Measurements from ENCODE around the gene SFT2D3. TPM values are rescaled to one million over a fixed set of nuclear protein-coding genes. Genes with fewer than 3 reads are reported as not detected.
A peak's percentile ranks its signal among the peaks of the same experiment; 100 is the strongest.

SFT2D3 gene
- total RNA-seq, 1 donor from 2014 or later: 2.9 TPM

DNA sequence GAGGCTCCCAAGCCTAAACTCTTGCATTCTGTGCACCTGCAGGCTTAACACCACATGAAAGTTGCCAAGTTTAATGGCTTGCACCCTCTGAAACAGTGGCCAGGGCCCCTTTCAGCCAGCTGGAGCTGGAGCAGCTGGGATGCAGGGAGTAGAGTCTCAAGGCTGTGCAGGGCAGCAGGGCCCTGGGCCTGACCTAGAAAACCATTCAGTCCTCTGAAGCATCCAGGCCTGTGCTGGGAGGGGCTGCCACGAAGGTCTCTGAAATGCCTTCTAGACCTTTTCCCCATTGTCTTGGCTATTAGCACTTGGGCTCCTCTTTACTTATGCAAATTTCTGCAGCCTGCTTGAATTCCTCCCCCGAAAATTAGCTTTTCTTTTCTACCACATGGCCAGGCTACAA is 10.6 kb upstream of the SFT2D3 start:
- no peak for DNase-seq
- intact Hi-C loops (cut with micrococcal nuclease): no loop called here
- Histone ChIP-seq H3K27me3 (ENCODE audit: low read depth) (no peaks in the 10 kb centered on the region), H3K27ac (replicated peaks) (no peak overlapping the region), H3K9me3 (replicated peaks) (peaks cover 22% of the 10 kb centered on the region), H3K4me3 (no peak overlapping the region), H3K36me3 (no peaks in the 10 kb centered on the region), H3K4me1 (peaks cover 7% of the 10 kb centered on the region)
- TF ChIP-seq, protein P1, sequence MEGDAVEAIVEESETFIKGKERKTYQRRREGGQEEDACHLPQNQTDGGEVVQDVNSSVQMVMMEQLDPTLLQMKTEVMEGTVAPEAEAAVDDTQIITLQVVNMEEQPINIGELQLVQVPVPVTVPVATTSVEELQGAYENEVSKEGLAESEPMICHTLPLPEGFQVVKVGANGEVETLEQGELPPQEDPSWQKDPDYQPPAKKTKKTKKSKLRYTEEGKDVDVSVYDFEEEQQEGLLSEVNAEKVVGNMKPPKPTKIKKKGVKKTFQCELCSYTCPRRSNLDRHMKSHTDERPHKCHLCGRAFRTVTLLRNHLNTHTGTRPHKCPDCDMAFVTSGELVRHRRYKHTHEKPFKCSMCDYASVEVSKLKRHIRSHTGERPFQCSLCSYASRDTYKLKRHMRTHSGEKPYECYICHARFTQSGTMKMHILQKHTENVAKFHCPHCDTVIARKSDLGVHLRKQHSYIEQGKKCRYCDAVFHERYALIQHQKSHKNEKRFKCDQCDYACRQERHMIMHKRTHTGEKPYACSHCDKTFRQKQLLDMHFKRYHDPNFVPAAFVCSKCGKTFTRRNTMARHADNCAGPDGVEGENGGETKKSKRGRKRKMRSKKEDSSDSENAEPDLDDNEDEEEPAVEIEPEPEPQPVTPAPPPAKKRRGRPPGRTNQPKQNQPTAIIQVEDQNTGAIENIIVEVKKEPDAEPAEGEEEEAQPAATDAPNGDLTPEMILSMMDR (IDR thresholded peaks at IDR 0.05; ENCODE audit: borderline replicate concordance): no peak

GRCh38 chr2:127694986-127695385 is 6.3 kb upstream of the SFT2D3 start:
- Histone ChIP-seq H3K9me3 (replicated peaks) (peaks cover 15% of the 10 kb centered on the region), H3K27me3 (ENCODE audit: low read depth) (no peaks in the 10 kb centered on the region), H3K36me3 (no peaks in the 10 kb centered on the region), H3K4me3 (peak overlapping the region; percentile 61), H3K27ac (replicated peaks) (no peak overlapping the region), H3K4me1 (peaks cover 9% of the 10 kb centered on the region)
- TF ChIP-seq, protein P1 (IDR thresholded peaks at IDR 0.05; ENCODE audit: borderline replicate concordance): no peak
- DNase-seq: no peak
- intact Hi-C loops (cut with micrococcal nuclease): no loop called here

DNA sequence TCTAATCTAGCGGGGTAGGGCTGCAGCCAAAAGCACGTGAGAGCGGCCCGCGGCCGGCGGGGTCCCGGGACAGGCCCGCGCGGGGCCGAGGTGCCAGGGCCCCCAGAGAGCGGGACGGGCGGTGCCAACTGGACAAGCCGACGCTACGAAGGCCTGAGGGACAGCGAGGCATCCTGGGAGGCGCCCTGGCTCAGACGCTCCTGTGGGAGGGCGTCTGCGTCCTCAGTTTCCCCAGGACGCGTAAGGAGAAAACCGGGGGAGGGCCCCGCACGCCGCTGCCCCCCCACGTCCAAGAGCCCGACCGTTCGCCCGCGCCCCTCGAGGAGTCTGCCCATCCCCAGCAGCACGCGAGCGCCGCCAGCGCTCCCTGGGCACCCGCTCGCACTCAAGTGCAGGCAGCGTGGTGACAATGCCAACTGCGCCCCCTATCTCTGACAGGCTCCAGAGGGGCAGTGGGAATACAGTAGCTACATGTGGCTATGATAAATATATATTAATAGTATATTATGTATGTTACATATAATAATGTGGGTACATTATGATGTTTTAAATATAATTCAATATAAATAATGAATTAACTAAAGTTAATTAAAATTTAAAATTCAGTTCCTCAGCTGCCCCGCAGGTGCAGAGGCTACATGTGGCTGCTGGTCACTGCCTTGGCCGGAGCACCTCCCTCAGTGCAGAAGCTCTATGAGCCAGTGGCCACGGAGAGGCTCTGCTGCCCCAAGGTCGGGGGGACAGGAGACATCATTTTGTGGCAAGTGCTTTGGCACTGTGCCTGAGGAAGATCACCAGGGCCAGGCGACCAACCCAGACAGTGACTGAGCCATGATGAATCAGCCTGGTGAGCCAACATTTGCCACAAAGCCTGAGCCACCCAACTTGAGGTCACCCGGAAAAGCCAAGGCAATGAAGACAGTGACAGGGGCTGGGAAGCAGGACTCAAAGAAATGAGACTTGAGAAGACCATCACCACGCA is 5.5 kb upstream of the SFT2D3 start:
- no peak for DNase-seq

DNA sequence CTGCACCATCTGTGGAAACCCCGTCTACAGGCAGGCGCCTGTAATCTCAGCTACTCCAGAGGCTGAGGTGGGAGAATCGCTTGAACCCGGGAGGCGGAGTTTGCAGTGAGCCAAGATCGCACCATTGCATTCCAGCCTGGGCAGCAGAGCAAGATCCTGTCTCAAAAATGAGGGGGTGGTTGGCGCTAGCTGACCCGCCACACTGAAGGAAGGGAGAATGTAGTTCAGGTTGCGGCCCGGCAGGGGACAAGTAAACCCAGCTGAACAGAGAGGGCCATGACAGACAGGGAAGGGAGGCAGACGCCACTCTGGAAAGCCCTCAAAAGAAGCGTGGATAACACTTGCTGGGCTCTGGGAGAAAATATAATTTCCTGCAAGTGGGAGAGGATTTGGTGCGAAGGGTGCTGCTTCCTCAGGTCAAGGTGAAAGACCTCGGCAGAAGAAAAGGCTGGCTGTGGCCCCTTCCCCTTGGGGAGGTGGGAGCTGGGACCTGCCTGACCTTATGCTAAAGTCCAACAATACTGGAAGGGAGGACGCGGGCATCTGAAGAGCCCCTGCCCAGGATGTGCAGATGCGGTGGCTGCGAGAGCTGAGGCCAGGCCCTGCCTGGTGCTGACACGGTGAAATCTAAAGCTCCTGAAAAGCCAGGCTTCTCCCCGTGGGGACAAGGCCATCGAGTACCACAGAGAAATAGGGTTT is 3.7 kb upstream of the SFT2D3 start:
- H3K27me3 ChIP-seq (ENCODE audit: low read depth): no peaks in the 10 kb centered on the region
- no peaks in the 10 kb centered on the region for H3K36me3 ChIP-seq
- intact Hi-C loops (cut with micrococcal nuclease): no loop called here
- TF ChIP-seq, protein P1 (IDR thresholded peaks at IDR 0.05; ENCODE audit: borderline replicate concordance): no peak
- H3K9me3 ChIP-seq (replicated peaks): no peaks in the 10 kb centered on the region
- H3K4me1 ChIP-seq: peaks cover 24% of the 10 kb centered on the region
- no peak for DNase-seq
- H3K4me3 ChIP-seq: no peak overlapping the region
- H3K27ac ChIP-seq (replicated peaks): no peak overlapping the region

More for the DNA sequence above, 5.5 kb upstream of the SFT2D3 start:
- Histone ChIP-seq H3K27ac (replicated peaks) (no peak overlapping the region), H3K9me3 (replicated peaks) (peaks cover 7% of the 10 kb centered on the region), H3K4me1 (peaks cover 15% of the 10 kb centered on the region), H3K36me3 (no peaks in the 10 kb centered on the region), H3K4me3 (peak overlapping the region; percentile 61), H3K27me3 (ENCODE audit: low read depth) (no peaks in the 10 kb centered on the region)
- TF ChIP-seq, protein P1 (IDR thresholded peaks at IDR 0.05; ENCODE audit: borderline replicate concordance): peak; percentile 61
- intact Hi-C loops (cut with micrococcal nuclease): no loop called here

GRCh38 chr2:127698553-127699355 is 2.5 kb upstream of the SFT2D3 start:
- H3K4me1 ChIP-seq: peaks cover 36% of the 10 kb centered on the region
- no peaks in the 10 kb centered on the region for H3K9me3 ChIP-seq (replicated peaks)
- intact Hi-C loops (cut with micrococcal nuclease): no loop called here
- H3K27me3 ChIP-seq (ENCODE audit: low read depth): no peaks in the 10 kb centered on the region
- no peak for DNase-seq
- no peaks in the 10 kb centered on the region for H3K36me3 ChIP-seq
- TF ChIP-seq, protein P1 (IDR thresholded peaks at IDR 0.05; ENCODE audit: borderline replicate concordance): no peak
- no peak overlapping the region for H3K4me3 ChIP-seq
- no peak overlapping the region for H3K27ac ChIP-seq (replicated peaks)
